Caco-2 (cell line): Measurements from ENCODE around the gene TMEM239. TPM values are rescaled to one million over a fixed set of nuclear protein-coding genes. Genes with fewer than 3 reads are reported as not detected.

Source experiments
- BruUV-seq: library from RNA; stranded (reverse); fragments of 400-500 nt; replicated peaks from 2 replicates; lab custom pipeline; 2021; lab: Mats Ljungman, UMichigan
- CTCF ChIA-PET: fragments of 300-600 bp; sonication (Branson Sonifier 250); formaldehyde crosslinking; loops from one replicate; lab custom pipeline; 2022; ENCODE audit warnings: antibody characterized with exemption; lab: Charles Lee
- POLR2A ChIA-PET: fragments of 300-600 bp; sonication (Branson Sonifier 250); formaldehyde crosslinking; loops from one replicate; lab custom pipeline; 2022; ENCODE audit warnings: antibody characterized with exemption; lab: Charles Lee
- DNase-seq, 2 experiments: peaks; one replicate each; pipeline versions ENCODE4 v3.0.0 to v3.0.0-alpha.2; 2020 to 2022
- H3K27me3 ChIP-seq: replicated peaks from 2 replicates; pipeline ENCODE4 v1.6.0; 2011; ENCODE audit warnings: low read length; ENCODE audit not compliant: control insufficient read depth, insufficient read depth
- H3K36me3 ChIP-seq: 2 replicates; pipeline ENCODE4 v1.5.1; 2011; ENCODE audit warnings: low read length; ENCODE audit not compliant: control insufficient read depth, insufficient read depth
- H3K4me1 ChIP-seq: fragments of 250-450 bp; sonication (Bioruptor Pico); 2 replicates; pipeline ENCODE4 v1.5.1; 2020; ENCODE audit warnings: mild to moderate bottlenecking
- H3K4me3 ChIP-seq: 2 replicates; pipeline ENCODE4 v1.5.1; 2011; ENCODE audit warnings: low read depth, mild to moderate bottlenecking, control low read depth, low read length
- H3K9me3 ChIP-seq: fragments of 250-450 bp; sonication (Bioruptor Pico); 2 replicates; pipeline ENCODE4 v1.5.1; 2020; ENCODE audit warnings: mild to moderate bottlenecking, moderate library complexity
- H3K27ac Mint-ChIP-seq: one replicate; pipeline ENCODE4 v1.8.0; 2022; ENCODE audit warnings: mixed read lengths; ENCODE audit not compliant: unreplicated experiment
- H3K27me3 Mint-ChIP-seq: one replicate; pipeline ENCODE4 v1.8.0; 2022; ENCODE audit warnings: mixed read lengths; ENCODE audit not compliant: insufficient read depth, unreplicated experiment
- H3K36me3 Mint-ChIP-seq: one replicate; pipeline ENCODE4 v1.8.0; 2022; ENCODE audit warnings: mild to moderate bottlenecking, mixed read lengths; ENCODE audit not compliant: insufficient read depth, unreplicated experiment
- H3K4me1 Mint-ChIP-seq: one replicate; pipeline ENCODE4 v1.8.0; 2022; ENCODE audit warnings: low read depth, mixed read lengths; ENCODE audit not compliant: unreplicated experiment
- H3K4me3 Mint-ChIP-seq: one replicate; pipeline ENCODE4 v1.8.0; 2022; ENCODE audit warnings: mild to moderate bottlenecking, moderate library complexity, mixed read lengths; ENCODE audit not compliant: unreplicated experiment
- H3K9me3 Mint-ChIP-seq: one replicate; pipeline ENCODE4 v1.8.0; 2022; ENCODE audit warnings: mixed read lengths; ENCODE audit not compliant: unreplicated experiment
- CTCF ChIP-seq, 2 experiments: fragments of 200-600 bp in 1 of 2; IDR thresholded peaks; 1 replicate in 1 of 2; 2 replicates in 1 of 2; pipeline versions ENCODE4 v1.5.1 to v1.8.0; 2011 to 2022; ENCODE audit warnings: antibody characterized with exemption in 1 of 2, control low read depth in 1 of 2, inconsistent platforms in 1 of 2, low read depth in 1 of 2, low read length in 1 of 2, mild to moderate bottlenecking in 1 of 2, moderate library complexity in 1 of 2; ENCODE audit not compliant: insufficient read depth in 1 of 2, severe bottlenecking in 1 of 2, unreplicated experiment in 1 of 2
- intact Hi-C: fragments of 100-400 bp; cut with micrococcal nuclease; formaldehyde crosslinking; loops from one replicate; pipeline ENCODE4 v1.10.0; 2022; ENCODE audit not compliant: unreplicated experiment
- total RNA-seq: library from RNA; stranded (reverse); gene quantifications from 2 replicates; pipeline ENCODE4 v1.2.3, GENCODE V29; 2022

The TMEM239 gene
- total RNA-seq, 1 experiment from 2014 or later = not detected

GRCh38 chr20:2794866-2795447, 21.2 kb upstream of the TMEM239 start:
- H3K36me3 Mint-ChIP-seq = no peaks in the 10 kb centered on the region
- no peaks in the 10 kb centered on the region for H3K4me1 ChIP-seq
- no peaks in the 10 kb centered on the region for H3K9me3 Mint-ChIP-seq
- H3K27me3 ChIP-seq = peaks cover 2% of the 10 kb centered on the region
- POLR2A ChIA-PET = no interaction called here
- no peaks in the 10 kb centered on the region for H3K36me3 ChIP-seq
- no peak for TF ChIP-seq CTCF (IDR thresholded peaks at IDR 0.05; ENCODE audit: insufficient read depth in 1 of 2, low read depth in 1 of 2, low read length in 1 of 2, severe bottlenecking in 1 of 2, unreplicated experiment in 1 of 2)
- H3K9me3 ChIP-seq = no peaks in the 10 kb centered on the region
- H3K27ac Mint-ChIP-seq = no peak overlapping the region
- BruUV-seq = no TSS peak
- no peaks in the 10 kb centered on the region for H3K4me1 Mint-ChIP-seq
- H3K4me3 Mint-ChIP-seq = no peak overlapping the region
- peaks cover 23% of the 10 kb centered on the region for H3K27me3 Mint-ChIP-seq
- CTCF ChIA-PET = interaction anchor here (0.7 kb wide), 1 partner anchor 59 kb away, joined by 3 read pairs; no protein-coding TSS in a partner anchor
- DNase-seq = no peak
- intact Hi-C loops = no loop called here
- H3K4me3 ChIP-seq = no peak overlapping the region

- Mint-ChIP-seq H3K27me3 (peaks cover 20% of the 10 kb centered on the region), H3K4me3 (no peak overlapping the region), H3K36me3 (no peaks in the 10 kb centered on the region), H3K9me3 (no peaks in the 10 kb centered on the region), H3K4me1 (no peaks in the 10 kb centered on the region), H3K27ac (no peak overlapping the region)
- no peak for DNase-seq
- ChIA-PET CTCF (no interaction called here), POLR2A (no interaction called here)
- BruUV-seq = no TSS peak
- Histone ChIP-seq H3K9me3 (no peaks in the 10 kb centered on the region), H3K4me3 (no peak overlapping the region), H3K27me3 (peaks cover 2% of the 10 kb centered on the region), H3K36me3 (no peaks in the 10 kb centered on the region), H3K4me1 (no peaks in the 10 kb centered on the region)
- intact Hi-C loops = no loop called here
- no peak for TF ChIP-seq CTCF (IDR thresholded peaks at IDR 0.05; ENCODE audit: insufficient read depth in 1 of 2, low read depth in 1 of 2, low read length in 1 of 2, severe bottlenecking in 1 of 2, unreplicated experiment in 1 of 2)
Measured at GRCh38 chr20:2795451-2795850, 20.7 kb upstream of the TMEM239 start.

- no peak for TF ChIP-seq CTCF (IDR thresholded peaks at IDR 0.05; ENCODE audit: insufficient read depth in 1 of 2, low read depth in 1 of 2, low read length in 1 of 2, severe bottlenecking in 1 of 2, unreplicated experiment in 1 of 2)
- no peaks in the 10 kb centered on the region for H3K9me3 ChIP-seq
- no TSS peak for BruUV-seq
- POLR2A ChIA-PET = no interaction called here
- H3K36me3 ChIP-seq = no peaks in the 10 kb centered on the region
- intact Hi-C loops = no loop called here
- peaks cover 2% of the 10 kb centered on the region for H3K27me3 ChIP-seq
- H3K4me3 ChIP-seq = no peak overlapping the region
- Mint-ChIP-seq H3K4me3 (no peak overlapping the region), H3K27ac (no peak overlapping the region), H3K9me3 (no peaks in the 10 kb centered on the region), H3K27me3 (peaks cover 20% of the 10 kb centered on the region), H3K4me1 (no peaks in the 10 kb centered on the region), H3K36me3 (no peaks in the 10 kb centered on the region)
- no peaks in the 10 kb centered on the region for H3K4me1 ChIP-seq
- no peak for DNase-seq
- CTCF ChIA-PET = no interaction called here
Measured at GRCh38 chr20:2796011-2796660, 20.0 kb upstream of the TMEM239 start.
